ENCODE results near the gene KIF11.
A peak's percentile ranks its signal among the peaks of the same experiment; 100 is the strongest.
"Not testable (repeated sequence)": the region's sequence is repeated elsewhere in the genome, so short reads cannot be mapped to it uniquely, and the experiment has no call there.

Gene KIF11

DNA sequence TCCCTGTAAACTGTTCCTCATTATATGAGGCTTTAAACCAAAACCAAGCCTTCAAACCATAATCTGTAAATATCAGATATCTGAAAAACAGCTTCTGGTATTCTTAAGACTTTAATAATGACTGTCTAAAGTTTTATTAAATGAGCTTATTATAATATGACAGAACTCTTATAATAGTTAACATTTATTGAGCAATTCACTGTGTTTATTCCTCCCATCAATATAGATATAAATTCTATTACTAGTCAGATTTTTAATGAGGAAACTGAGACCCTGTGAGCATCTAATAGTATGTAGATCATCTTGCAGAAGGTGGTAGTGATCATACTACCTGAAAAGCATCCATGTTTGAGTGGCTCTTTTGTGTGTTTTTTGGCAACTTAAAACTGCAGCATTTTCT lies 45.1 kb downstream of the KIF11 start:
- no peaks in the 10 kb centered on the region for H3K4me1 Mint-ChIP-seq
- DNase-seq = no peak
- H3K4me3 Mint-ChIP-seq = no peak overlapping the region
- ATAC-seq = no peak
- H3K27me3 Mint-ChIP-seq = no peaks in the 10 kb centered on the region
- H3K27ac Mint-ChIP-seq = no peak overlapping the region
- no peaks in the 10 kb centered on the region for H3K9me3 Mint-ChIP-seq

DNA sequence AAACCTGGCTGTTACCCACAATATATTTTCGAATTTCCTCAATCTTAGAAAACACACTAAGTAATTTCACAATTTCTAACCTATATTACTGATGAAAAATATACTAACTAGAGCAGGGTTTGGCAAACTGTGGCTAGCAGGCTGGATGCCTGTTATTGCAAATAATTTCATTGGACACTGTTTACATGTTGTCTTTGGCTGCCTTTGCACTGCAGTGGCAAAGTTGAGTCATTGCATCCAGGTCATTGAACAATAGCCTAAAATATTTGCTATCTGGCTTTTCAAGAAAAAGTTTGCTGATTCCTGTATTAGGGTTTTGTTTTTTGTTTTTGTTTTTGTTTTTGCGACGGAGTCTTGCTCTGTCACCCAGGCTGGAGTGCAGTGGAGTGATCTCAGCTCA lies 47.2 kb downstream of the KIF11 start:
- H3K27me3 Mint-ChIP-seq = no peaks in the 10 kb centered on the region
- H3K4me3 Mint-ChIP-seq = no peak overlapping the region
- peaks cover 7% of the 10 kb centered on the region for H3K4me1 Mint-ChIP-seq
- ATAC-seq (no peak), DNase-seq (no peak)
- H3K9me3 Mint-ChIP-seq = no peaks in the 10 kb centered on the region
- H3K27ac Mint-ChIP-seq = no peak overlapping the region

DNA sequence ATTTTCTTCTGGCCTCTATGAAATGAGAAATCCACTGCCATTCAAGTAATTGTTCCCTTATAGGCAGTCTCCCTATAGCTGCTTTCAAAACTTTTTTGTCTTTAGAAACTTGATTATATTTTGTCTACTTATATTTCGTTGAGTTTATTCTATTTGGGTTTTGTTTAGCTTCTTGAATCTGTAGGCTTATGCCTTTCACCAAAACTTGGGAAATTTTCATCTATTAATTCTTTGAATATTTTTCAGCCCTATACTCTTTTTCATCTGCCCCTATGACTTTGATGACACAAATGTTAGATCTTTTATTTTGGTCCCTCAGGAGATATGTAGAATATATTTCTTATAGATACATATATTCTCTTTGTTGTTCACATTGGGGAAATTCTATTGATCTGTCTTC lies 48.6 kb downstream of the KIF11 start:
- DNase-seq (no peak), ATAC-seq (no peak)
- H3K27me3 Mint-ChIP-seq = no peaks in the 10 kb centered on the region
- no peak overlapping the region for H3K27ac Mint-ChIP-seq
- H3K4me3 Mint-ChIP-seq = no peak overlapping the region
- peaks cover 7% of the 10 kb centered on the region for H3K4me1 Mint-ChIP-seq
- no peaks in the 10 kb centered on the region for H3K9me3 Mint-ChIP-seq

- H3K27me3 Mint-ChIP-seq = no peaks in the 10 kb centered on the region
- peaks cover 7% of the 10 kb centered on the region for H3K4me1 Mint-ChIP-seq
- no peak overlapping the region for H3K4me3 Mint-ChIP-seq
- H3K27ac Mint-ChIP-seq = no peak overlapping the region
- no peak for ATAC-seq
- no peak for DNase-seq
- H3K9me3 Mint-ChIP-seq = no peaks in the 10 kb centered on the region
Observed at GRCh38 chr10:92644921-92645320, 52.0 kb downstream of the KIF11 start.

DNA sequence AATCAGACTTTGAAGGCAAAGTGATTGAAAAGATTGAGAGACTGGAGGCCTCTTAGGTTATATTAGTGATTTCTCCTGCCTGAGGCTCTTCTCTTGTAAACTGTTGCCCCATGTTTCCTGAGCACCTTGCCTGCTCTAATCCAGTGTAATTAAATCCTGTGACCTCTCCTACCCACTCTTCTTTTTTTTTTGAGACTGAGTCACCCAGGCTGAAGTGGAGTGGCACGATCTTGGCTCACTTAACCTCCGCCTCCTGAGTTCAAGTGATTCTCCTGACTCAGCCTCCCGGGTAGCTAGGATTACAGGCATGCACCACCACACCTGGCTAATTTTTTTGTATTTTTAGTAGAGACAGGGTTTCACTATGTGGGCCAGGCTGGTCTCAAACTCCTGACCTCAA lies 57.9 kb downstream of the KIF11 start:
- DNase-seq = not testable (repeated sequence)

DNA sequence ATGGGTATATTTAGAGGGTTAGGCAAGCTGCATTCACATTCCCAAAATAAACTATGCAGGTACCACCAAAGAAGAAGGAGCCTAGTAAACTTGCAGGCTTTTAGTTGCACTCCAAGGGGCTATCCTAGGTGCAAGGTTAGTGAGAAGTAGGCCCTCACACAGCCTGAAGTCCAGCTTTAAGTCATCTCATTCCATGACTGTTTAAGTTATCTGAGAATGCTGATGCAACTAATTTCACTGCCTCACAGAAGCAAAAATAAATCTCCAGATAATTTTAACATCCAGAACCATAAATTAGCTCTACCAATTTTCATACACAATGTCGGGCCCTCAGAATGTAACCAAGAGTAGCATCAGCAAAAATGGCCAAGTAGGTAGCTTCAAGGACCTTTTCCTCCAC lies 62.5 kb downstream of the KIF11 start:
- Mint-ChIP-seq H3K4me3 (no peak overlapping the region), H3K27me3 (no peaks in the 10 kb centered on the region), H3K27ac (no peak overlapping the region), H3K9me3 (no peaks in the 10 kb centered on the region), H3K4me1 (no peaks in the 10 kb centered on the region)
- ATAC-seq = no peak
- no peak for DNase-seq

More for the DNA sequence above, 57.9 kb downstream of the KIF11 start:
- not testable (repeated sequence) for ATAC-seq, H3K4me3 Mint-ChIP-seq, H3K9me3 Mint-ChIP-seq, H3K4me1 Mint-ChIP-seq, H3K27ac Mint-ChIP-seq, H3K27me3 Mint-ChIP-seq

- Mint-ChIP-seq H3K27me3 (no peaks in the 10 kb centered on the region), H3K4me3 (no peak overlapping the region), H3K9me3 (peaks cover 0 to 3% of the 10 kb centered on the region in 2 donors), H3K4me1 (no peaks in the 10 kb centered on the region), H3K27ac (no peak overlapping the region)
- ATAC-seq (no peak), DNase-seq (no peak)
Observed at GRCh38 chr10:92656266-92656961, 63.5 kb downstream of the KIF11 start.

DNA sequence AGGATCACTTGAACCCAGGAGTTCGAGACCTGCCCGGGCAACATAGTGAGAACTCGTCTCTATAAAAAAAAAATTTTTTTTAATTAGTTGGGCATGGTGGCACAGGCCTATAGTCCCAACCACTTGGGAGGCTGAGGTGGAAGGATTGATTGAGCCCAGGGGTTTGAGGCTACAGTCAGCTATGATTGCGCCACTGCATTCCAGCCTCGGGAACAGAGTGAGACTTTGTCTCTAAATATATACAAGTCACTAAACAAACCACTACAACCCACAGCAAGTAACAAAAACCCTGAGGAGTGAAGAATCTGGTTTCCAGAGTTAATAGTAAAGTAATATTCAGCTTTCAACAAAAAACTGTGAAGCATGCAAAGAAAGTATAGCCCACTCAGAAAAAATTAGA lies 64.1 kb downstream of the KIF11 start:
- no peaks in the 10 kb centered on the region for H3K27me3 Mint-ChIP-seq
- H3K27ac Mint-ChIP-seq = no peak overlapping the region
- H3K4me1 Mint-ChIP-seq = no peaks in the 10 kb centered on the region
- ATAC-seq (no peak), DNase-seq (no peak)
- H3K4me3 Mint-ChIP-seq = no peak overlapping the region
- peaks cover 0 to 6% of the 10 kb centered on the region in 2 donors for H3K9me3 Mint-ChIP-seq

DNA sequence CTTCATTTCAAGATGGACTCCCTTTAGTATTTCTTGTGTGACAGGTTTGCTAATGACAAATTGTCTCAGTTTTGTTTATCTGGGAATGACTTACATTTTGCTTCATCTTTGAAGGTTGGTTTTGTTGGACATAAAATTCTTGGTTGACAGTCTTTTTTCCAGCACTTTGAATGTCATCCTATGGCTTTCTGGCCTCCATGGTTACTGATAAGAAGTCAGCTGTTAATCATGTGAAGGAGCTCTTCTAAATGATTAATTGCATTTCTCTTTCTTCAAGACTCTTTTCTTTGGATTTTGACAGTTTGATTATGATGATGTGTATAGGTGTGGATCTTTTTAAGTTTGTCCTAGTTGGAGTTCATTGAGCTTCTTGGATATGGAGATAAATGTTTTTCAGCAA lies 69.9 kb downstream of the KIF11 start:
- H3K4me3 Mint-ChIP-seq = no peak overlapping the region
- no peak overlapping the region for H3K27ac Mint-ChIP-seq
- no peaks in the 10 kb centered on the region for H3K4me1 Mint-ChIP-seq
- ATAC-seq (no peak), DNase-seq (no peak)
- H3K27me3 Mint-ChIP-seq = no peaks in the 10 kb centered on the region
- peaks cover 18 to 20% of the 10 kb centered on the region in 2 donors for H3K9me3 Mint-ChIP-seq

DNA sequence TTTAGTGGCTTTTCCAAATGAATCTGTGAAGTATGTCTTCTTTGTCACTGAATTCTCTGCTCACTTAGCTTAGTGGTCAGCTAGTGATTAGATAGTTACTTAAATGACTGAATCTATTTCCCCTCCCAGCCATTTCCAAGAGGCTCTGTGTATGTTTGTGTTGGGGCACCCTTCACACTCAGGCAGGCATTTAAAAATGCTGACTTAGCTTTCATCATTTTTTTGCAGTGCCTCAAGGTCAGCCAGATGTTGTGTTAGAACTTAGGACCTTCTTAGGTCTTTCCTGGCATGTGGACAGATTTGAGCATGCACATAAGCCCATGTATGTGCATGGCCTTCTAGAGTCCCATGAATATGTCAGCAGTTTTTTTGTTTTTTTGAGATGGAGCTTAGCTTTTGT lies 71.4 kb downstream of the KIF11 start:
- ATAC-seq (no peak), DNase-seq (no peak)
- Mint-ChIP-seq H3K4me3 (no peak overlapping the region), H3K27me3 (no peaks in the 10 kb centered on the region), H3K4me1 (no peaks in the 10 kb centered on the region), H3K9me3 (peaks cover 18 to 20% of the 10 kb centered on the region in 2 donors), H3K27ac (no peak overlapping the region)

GRCh38 chr10:92667078-92667477 lies 74.1 kb downstream of the KIF11 start:
- Mint-ChIP-seq H3K27me3 (peaks cover 7% of the 10 kb centered on the region), H3K4me3 (no peak overlapping the region), H3K27ac (no peak overlapping the region), H3K9me3 (peaks cover 15 to 18% of the 10 kb centered on the region in 2 donors), H3K4me1 (no peaks in the 10 kb centered on the region)
- ATAC-seq (no peak), DNase-seq (no peak)

GRCh38 chr10:92677708-92678107 lies 84.8 kb downstream of the KIF11 start:
- H3K4me3 Mint-ChIP-seq = no peak overlapping the region
- H3K4me1 Mint-ChIP-seq = peaks cover 5% of the 10 kb centered on the region
- no peak for DNase-seq
- H3K9me3 Mint-ChIP-seq = peaks cover 0 to 8% of the 10 kb centered on the region in 2 donors
- no peak overlapping the region for H3K27ac Mint-ChIP-seq
- H3K27me3 Mint-ChIP-seq = peaks cover 9% of the 10 kb centered on the region
- no peak for ATAC-seq

- Mint-ChIP-seq H3K27ac (no peak overlapping the region), H3K27me3 (peaks cover 14% of the 10 kb centered on the region), H3K9me3 (peaks cover 0 to 8% of the 10 kb centered on the region in 2 donors), H3K4me3 (no peak overlapping the region), H3K4me1 (peaks cover 5% of the 10 kb centered on the region)
- DNase-seq (no peak), ATAC-seq (no peak)
Observed at GRCh38 chr10:92678206-92678605, 85.3 kb downstream of the KIF11 start.

DNA sequence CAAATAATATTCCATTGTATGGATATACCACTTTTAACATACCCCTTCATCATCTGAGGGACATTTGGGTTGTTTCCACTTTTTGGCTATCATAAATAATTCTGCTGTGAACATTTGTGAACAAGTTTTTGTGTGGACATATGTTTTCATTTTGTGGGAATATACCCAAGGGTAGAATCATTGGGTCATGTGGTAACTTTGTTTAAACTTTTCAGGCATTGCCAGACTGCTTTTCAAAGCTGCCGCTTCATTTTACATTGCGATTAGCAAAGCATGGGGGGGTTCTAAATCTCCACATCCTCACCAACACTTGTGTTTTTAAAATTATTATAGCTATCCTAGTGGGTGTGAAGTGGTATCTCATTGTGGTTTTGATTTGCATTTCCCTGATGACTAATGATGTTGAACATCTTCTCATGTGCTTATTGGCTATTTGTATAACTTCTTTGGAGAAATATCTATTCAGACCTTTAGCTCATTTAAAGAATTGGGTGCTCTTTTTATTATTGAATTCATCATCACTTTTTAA lies 88.4 kb downstream of the KIF11 start:
- Mint-ChIP-seq H3K27ac (no peak overlapping the region), H3K4me3 (no peak overlapping the region)
- DNase-seq = no peak

GRCh38 chr10:92688573-92688926 lies 95.6 kb downstream of the KIF11 start:
- Mint-ChIP-seq H3K27ac (no peak overlapping the region), H3K27me3 (peaks cover 77% of the 10 kb centered on the region)
- no peak for ATAC-seq

More for the DNA sequence above, 88.4 kb downstream of the KIF11 start:
- ATAC-seq = no peak
- Mint-ChIP-seq H3K9me3 (peaks cover 0 to 13% of the 10 kb centered on the region in 2 donors), H3K27me3 (peaks cover 45% of the 10 kb centered on the region), H3K4me1 (peaks cover 5% of the 10 kb centered on the region)

GRCh38 chr10:92688927-92689662 lies 96.2 kb downstream of the KIF11 start:
- H3K4me1 Mint-ChIP-seq = peaks cover 31% of the 10 kb centered on the region
- DNase-seq = peak in 1 of 2 donors; percentile 35

More at GRCh38 chr10:92688573-92688926, 95.6 kb downstream of the KIF11 start:
- peaks cover 31% of the 10 kb centered on the region for H3K4me1 Mint-ChIP-seq
- H3K9me3 Mint-ChIP-seq = peaks cover 0 to 6% of the 10 kb centered on the region in 2 donors
- DNase-seq = no peak
- H3K4me3 Mint-ChIP-seq = peak overlapping the region; percentile 69 to 71

More at GRCh38 chr10:92688927-92689662, 96.2 kb downstream of the KIF11 start:
- H3K4me3 Mint-ChIP-seq = peak overlapping the region; percentile 69 to 71
- peaks cover 75% of the 10 kb centered on the region for H3K27me3 Mint-ChIP-seq
- no peak overlapping the region for H3K27ac Mint-ChIP-seq
- peaks cover 0 to 6% of the 10 kb centered on the region in 2 donors for H3K9me3 Mint-ChIP-seq
- ATAC-seq = peak; percentile 43
